HEK293T (cell line): ENCODE data around the gene TACC2.

Experiments used
- ARNT ChIP-seq: fragments of 450-650 bp; IDR thresholded peaks from 2 replicates; pipeline ENCODE4 v1.6.1; 2017; ENCODE audit warnings: mild to moderate bottlenecking
- BHLHE40 ChIP-seq: fragments of 450-650 bp; IDR thresholded peaks from 2 replicates; pipeline ENCODE4 v1.6.1; 2016; ENCODE audit warnings: mild to moderate bottlenecking, moderate library complexity, borderline replicate concordance
- FOXA1 ChIP-seq: fragments of 450-650 bp; IDR thresholded peaks from 2 replicates; pipeline ENCODE4 v1.6.1; 2016; ENCODE audit warnings: mild to moderate bottlenecking
- FOXK2 ChIP-seq: fragments of 450-650 bp; IDR thresholded peaks from 2 replicates; pipeline ENCODE4 v1.6.1; 2016; ENCODE audit warnings: mild to moderate bottlenecking
- FOXM1 ChIP-seq: fragments of 450-650 bp; IDR thresholded peaks from 2 replicates; pipeline ENCODE4 v1.6.1; 2017; ENCODE audit warnings: mild to moderate bottlenecking, borderline replicate concordance
- HDGF ChIP-seq: fragments of 450-650 bp; IDR thresholded peaks from 2 replicates; pipeline ENCODE4 v1.6.1; 2017; ENCODE audit warnings: antibody characterized with exemption, borderline replicate concordance
- SP1 ChIP-seq: fragments of 450-650 bp; IDR thresholded peaks from 2 replicates; pipeline ENCODE4 v1.6.1; 2017
- TARDBP ChIP-seq: fragments of 450-650 bp; IDR thresholded peaks from 2 replicates; pipeline ENCODE4 v1.6.1; 2016
- ZNF384 ChIP-seq: fragments of 450-650 bp; IDR thresholded peaks from 2 replicates; pipeline ENCODE4 v1.6.1; 2016

GRCh38 chr10:122082616-122083477, 93.9 kb downstream of the TACC2 start:
- TF ChIP-seq TARDBP (no peak), HDGF (no peak), FOXA1 (no peak), FOXK2 (no peak), BHLHE40 (no peak), ARNT (no peak), FOXM1 (no peak), SP1 (no peak), ZNF384 (no peak)
